Ascending aorta (tissue), 2 donors: ENCODE results near the gene SOX8. TPM values are rescaled to one million over a fixed set of nuclear protein-coding genes. Genes with fewer than 3 reads are reported as not detected.

Source experiments
- DNase-seq, 2 donors: peaks; one replicate each; pipeline ENCODE4 v3.0.0-alpha.2; 2019; ENCODE audit warnings: low spot score in 2 of 2
- H3K27ac ChIP-seq, 2 donors: fragments of 200-600 bp; sonication (generic); one replicate each; pipeline ENCODE4 v1.5.1; 2016 to 2017; ENCODE audit warnings: mild to moderate bottlenecking in 1 of 2
- H3K27me3 ChIP-seq: fragments of 200-600 bp; sonication (generic); one replicate; pipeline ENCODE4 v1.5.1; 2017
- H3K36me3 ChIP-seq, 2 donors: fragments of 200-600 bp; sonication (generic); one replicate each; pipeline ENCODE4 v1.5.1; 2016
- H3K4me1 ChIP-seq, 2 donors: fragments of 200-600 bp; sonication (generic); one replicate each; pipeline ENCODE4 v1.5.1; 2016 to 2017; ENCODE audit warnings: mild to moderate bottlenecking in 1 of 2
- H3K4me3 ChIP-seq, 2 donors: fragments of 200-600 bp; sonication (generic); one replicate each; pipeline ENCODE4 v1.5.1; 2016 to 2017; ENCODE audit warnings: mild to moderate bottlenecking in 1 of 2
- H3K9me3 ChIP-seq, 2 donors: fragments of 200-600 bp; sonication (generic); one replicate each; pipeline ENCODE4 v1.5.1; 2016
- intact Hi-C: fragments of 100-400 bp; cut with DNase I; formaldehyde crosslinking; loops from one replicate; pipeline ENCODE4 v1.15.1; 2023
- total RNA-seq: library from RNA; depleted of rRNA; stranded (reverse); fragments of >200 nt; gene quantifications from one replicate; pipeline ENCODE4 v1.1.0, GENCODE V29; 2016
- TF ChIP-seq, protein P1 (sequence below), 3 experiments: fragments of 200-600 bp in 2 of 3; fragments of 450-650 bp in 1 of 3; sonication (generic) in 2 of 3; IDR thresholded peaks; one replicate each; pipeline ENCODE4 v1.5.1; 2016 to 2019; ENCODE audit warnings: antibody characterized with exemption in 3 of 3, mild to moderate bottlenecking in 1 of 3, moderate library complexity in 1 of 3

The SOX8 gene
- total RNA-seq, 1 donor from 2014 or later = 18.9 TPM

DNA sequence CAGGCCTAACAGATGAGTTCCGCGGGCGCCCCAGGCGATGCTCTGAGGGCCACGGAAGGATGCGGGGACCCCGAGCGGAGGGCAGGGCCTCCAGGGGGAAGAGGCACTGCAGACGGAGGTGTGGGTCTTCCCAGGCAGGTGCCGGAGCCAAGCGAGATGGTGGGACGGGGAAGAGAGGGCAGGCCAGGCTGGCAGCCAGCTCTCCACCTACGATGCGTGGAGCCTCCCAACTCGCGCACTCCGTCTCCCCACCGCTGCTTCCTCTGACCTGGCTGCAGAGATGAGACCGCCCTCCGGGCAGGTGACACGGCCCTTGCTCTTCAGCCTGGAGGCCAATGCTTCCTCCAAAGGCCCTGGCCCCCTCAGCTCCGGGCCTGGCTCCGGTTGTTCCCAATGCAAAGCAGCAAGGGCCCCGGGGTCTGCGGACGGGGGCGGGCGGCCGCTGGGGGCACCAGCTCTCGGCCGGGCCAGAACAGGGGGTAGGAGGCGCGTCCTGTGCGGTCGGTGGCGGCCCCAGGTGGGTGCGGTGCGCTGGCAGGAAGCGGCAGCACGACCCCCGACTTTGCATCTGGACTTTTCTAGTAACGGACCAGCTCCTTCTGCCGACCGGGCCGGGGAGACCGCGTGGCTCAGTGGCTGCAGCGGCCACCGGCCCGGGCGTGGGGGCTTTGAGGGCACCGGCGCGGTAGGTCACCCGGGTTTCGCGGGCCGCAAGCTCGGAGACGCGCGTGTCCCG, 1.5 kb upstream of the SOX8 start:
- Histone ChIP-seq H3K36me3 (no peaks in the 10 kb centered on the region), H3K27ac (no peak overlapping the region), H3K4me1 (peaks cover 26 to 33% of the 10 kb centered on the region in 2 donors), H3K9me3 (no peaks in the 10 kb centered on the region), H3K27me3 (peaks cover 6% of the 10 kb centered on the region), H3K4me3 (peak overlapping the region; percentile 59 to 72)
- DNase-seq = no peak
- intact Hi-C loops = no loop called here
- TF ChIP-seq, protein P1, sequence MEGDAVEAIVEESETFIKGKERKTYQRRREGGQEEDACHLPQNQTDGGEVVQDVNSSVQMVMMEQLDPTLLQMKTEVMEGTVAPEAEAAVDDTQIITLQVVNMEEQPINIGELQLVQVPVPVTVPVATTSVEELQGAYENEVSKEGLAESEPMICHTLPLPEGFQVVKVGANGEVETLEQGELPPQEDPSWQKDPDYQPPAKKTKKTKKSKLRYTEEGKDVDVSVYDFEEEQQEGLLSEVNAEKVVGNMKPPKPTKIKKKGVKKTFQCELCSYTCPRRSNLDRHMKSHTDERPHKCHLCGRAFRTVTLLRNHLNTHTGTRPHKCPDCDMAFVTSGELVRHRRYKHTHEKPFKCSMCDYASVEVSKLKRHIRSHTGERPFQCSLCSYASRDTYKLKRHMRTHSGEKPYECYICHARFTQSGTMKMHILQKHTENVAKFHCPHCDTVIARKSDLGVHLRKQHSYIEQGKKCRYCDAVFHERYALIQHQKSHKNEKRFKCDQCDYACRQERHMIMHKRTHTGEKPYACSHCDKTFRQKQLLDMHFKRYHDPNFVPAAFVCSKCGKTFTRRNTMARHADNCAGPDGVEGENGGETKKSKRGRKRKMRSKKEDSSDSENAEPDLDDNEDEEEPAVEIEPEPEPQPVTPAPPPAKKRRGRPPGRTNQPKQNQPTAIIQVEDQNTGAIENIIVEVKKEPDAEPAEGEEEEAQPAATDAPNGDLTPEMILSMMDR (IDR thresholded peaks at IDR 0.05) = no peak

DNA sequence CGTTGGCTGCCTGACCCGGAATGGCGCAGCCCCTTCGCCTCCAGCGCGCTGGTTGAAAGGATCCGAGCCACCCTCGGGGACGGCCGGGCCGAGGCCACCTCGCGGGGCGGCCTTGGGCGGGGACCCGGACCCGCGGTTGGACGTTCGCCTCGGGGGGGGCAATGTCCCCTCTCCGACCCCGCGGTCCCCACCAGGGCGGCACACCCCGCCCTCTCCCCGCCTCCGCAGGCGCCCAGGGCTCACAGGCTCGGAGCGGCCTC, 1.0 kb upstream of the SOX8 start:
- Histone ChIP-seq H3K27ac (no peak overlapping the region), H3K9me3 (no peaks in the 10 kb centered on the region), H3K27me3 (peaks cover 6% of the 10 kb centered on the region), H3K36me3 (no peaks in the 10 kb centered on the region), H3K4me1 (peaks cover 26 to 33% of the 10 kb centered on the region in 2 donors), H3K4me3 (peak overlapping the region; percentile 59 to 72)
- TF ChIP-seq, protein P1 (IDR thresholded peaks at IDR 0.05) = no peak
- intact Hi-C loops = no loop called here
- DNase-seq = no peak

DNA sequence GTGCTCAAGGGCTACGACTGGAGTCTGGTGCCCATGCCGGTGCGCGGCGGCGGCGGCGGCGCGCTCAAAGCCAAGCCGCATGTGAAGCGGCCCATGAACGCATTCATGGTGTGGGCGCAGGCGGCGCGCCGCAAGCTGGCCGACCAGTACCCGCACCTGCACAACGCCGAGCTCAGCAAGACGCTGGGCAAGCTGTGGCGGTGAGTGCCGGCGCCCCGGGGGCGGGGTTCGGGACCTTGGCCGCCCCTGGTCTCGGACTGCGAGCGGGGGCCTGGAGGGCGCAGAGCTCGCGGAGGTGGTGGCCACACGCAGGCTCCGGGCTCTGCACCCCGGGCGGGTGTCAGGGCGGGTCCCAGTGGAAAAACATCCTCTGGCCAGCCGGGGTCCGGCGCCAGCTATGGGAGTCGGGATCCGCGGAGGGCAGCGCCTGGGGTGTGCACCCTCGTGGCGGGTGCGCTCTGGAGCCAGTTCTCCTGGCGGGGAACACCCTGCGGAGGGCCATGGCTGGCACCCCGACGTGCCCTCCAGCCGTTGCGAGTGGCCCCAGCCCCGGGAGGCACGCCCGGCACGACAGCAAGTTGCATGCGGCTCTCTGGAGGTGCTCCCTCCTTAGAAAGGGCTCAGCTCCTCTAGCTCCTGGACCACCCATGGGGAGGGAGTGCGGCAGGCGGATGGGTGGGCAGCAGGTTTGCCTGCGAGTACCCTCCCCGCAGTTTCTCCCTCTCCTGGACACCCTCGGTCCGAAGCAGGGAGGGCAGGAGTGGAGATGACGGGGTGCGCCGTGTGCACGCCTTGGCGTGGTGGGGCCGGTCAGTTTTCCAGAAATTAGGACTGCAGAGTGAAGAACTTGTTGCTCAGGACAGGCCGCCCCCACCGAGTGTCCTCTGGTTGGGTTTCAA, 824 bp downstream of the SOX8 start:
- Histone ChIP-seq H3K9me3 (no peaks in the 10 kb centered on the region), H3K4me3 (peak overlapping the region; percentile 59 to 72), H3K36me3 (no peaks in the 10 kb centered on the region), H3K27ac (no peak overlapping the region), H3K27me3 (peaks cover 6% of the 10 kb centered on the region), H3K4me1 (peaks cover 21 to 23% of the 10 kb centered on the region in 2 donors)
- intact Hi-C loops = loop anchor here (2.0 kb wide), 1 partner anchor 16 kb away; no protein-coding TSS in a partner anchor
- DNase-seq = no peak
- TF ChIP-seq, protein P1 (IDR thresholded peaks at IDR 0.05) = no peak

DNA sequence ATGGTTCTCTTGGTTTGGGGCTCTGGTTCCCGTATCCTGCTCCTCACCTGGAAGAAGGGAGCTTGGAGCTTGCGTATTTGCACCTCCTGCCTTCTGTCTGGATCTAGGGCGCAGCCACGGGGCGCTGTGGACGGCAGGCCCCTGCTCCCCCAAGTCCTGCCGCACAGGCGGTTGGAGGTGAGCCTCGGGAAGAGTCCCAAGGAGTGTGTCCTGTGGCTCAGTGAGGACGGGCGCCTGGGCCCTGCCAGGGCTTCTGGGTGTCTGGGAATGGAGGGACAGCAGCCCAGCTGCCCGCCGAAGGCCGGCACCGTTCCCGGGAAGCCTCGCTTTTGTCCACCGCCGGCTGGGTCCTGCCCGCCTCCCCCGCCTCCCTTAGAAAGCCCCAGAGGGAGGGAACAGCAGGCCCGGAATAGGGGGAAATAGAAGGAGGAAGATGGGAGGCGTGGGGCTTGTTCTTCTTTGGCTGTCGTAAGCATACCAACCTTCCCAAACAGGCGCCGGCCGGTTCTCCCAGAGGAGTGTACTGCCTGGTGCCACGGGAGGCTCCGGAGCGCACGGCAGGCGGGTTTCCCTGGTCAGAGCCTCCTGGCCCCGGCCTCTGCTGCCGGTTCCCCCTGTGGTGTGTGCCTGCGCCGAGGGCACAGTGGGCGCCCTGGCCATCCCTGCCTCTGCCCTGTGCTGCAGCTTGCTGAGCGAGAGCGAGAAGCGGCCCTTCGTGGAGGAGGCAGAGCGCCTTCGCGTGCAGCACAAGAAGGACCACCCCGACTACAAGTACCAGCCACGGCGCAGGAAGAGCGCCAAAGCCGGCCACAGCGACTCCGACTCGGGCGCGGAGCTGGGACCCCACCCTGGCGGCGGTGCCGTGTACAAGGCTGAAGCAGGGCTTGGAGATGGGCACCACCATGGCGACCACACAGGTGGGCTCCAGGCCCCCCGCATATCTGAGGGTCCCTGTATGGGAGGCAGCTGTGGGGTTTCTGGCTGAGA, 1.8 kb downstream of the SOX8 start:
- peaks cover 6% of the 10 kb centered on the region for H3K27me3 ChIP-seq
- H3K4me1 ChIP-seq = peaks cover 26% of the 10 kb centered on the region in 2 donors
- intact Hi-C loops = loop anchor here (2.0 kb wide), 1 partner anchor 15 kb away; no protein-coding TSS in a partner anchor
- TF ChIP-seq, protein P1 (IDR thresholded peaks at IDR 0.05) = no peak
- no peaks in the 10 kb centered on the region for H3K36me3 ChIP-seq
- H3K9me3 ChIP-seq = no peaks in the 10 kb centered on the region
- DNase-seq = no peak
- peak overlapping the region in 1 of 2 donors; percentile 72 for H3K4me3 ChIP-seq
- H3K27ac ChIP-seq = no peak overlapping the region

DNA sequence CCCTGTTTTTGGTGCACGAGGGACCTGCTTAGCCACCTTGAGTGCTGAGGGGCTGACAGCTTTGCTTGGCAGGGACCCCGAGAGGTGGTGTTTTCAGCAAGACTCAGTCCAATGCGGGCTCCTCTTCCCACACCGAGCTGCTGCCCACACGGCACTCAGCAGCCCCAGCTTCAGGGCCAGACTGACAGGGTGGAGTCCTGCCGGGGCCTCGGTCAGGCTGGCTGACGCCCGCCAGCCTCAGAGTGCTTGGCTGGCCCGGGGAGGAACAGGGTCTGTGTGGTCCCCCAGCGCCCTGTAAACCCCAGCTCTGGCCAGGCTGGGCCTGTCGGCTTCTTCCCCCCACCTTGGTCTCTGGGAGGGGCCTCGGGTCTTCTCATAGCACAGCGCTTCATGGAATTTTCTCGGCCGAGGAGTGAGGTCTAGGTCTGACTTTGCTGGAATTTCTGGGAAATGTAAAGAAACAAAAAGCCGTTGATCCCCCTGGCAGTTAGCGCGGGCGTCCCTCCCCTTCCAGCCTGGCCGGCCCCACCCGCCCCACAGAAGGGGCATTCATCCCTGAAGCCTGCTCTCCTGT, 2.6 kb downstream of the SOX8 start:
- no peaks in the 10 kb centered on the region for H3K9me3 ChIP-seq
- H3K27ac ChIP-seq = no peak overlapping the region
- intact Hi-C loops = no loop called here
- TF ChIP-seq, protein P1 (IDR thresholded peaks at IDR 0.05) = no peak
- H3K4me1 ChIP-seq = peaks cover 26% of the 10 kb centered on the region in 2 donors
- DNase-seq = no peak
- H3K27me3 ChIP-seq = peaks cover 6% of the 10 kb centered on the region
- H3K4me3 ChIP-seq = no peak overlapping the region
- H3K36me3 ChIP-seq = no peaks in the 10 kb centered on the region
